ENCODE measurements around the gene ROGDI. TPM values are rescaled to one million over a fixed set of nuclear protein-coding genes. Genes with fewer than 3 reads are reported as not detected.

ROGDI gene
- total and polyA plus RNA-seq, 2 experiments from 2014 or later = 21.2 to 48.2 TPM

DNA sequence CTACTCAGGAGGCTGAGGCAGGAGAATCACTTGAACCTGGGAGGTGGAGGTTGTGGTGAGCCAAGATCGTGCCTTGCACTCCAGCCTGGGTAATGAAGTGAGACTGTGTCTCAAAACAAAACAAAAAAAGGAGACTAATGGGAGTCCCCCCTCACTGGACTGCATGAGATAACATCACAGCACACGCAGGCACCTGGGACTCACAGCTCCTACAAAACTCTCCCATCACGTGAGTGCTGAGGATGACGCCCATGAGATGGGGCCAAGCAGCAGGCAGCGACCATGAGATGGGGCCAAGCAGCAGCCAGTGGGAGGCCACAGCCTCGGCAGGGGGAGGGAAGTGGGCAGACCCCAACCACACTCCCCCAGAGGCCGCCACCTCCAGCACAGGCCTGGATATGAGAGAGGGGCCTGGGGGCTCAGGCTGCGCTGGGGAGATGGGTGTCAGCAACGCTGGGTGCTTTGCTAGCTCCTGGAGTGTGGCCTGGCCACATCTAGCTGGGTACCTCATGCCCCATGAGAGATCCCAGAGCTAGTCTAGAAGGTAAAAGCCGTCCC is 52.7 kb downstream of the ROGDI start:
- no peaks in the 10 kb centered on the region for H3K9me2 ChIP-seq (replicated peaks; ENCODE audit: insufficient read depth)
- no peaks in the 10 kb centered on the region for H4K20me1 ChIP-seq (ENCODE audit: insufficient read depth, poor library complexity, severe bottlenecking)
- H3K27me3 ChIP-seq = no peaks in the 10 kb centered on the region
- no peak overlapping the region for H2AFZ ChIP-seq
- TF ChIP-seq, protein P1, sequence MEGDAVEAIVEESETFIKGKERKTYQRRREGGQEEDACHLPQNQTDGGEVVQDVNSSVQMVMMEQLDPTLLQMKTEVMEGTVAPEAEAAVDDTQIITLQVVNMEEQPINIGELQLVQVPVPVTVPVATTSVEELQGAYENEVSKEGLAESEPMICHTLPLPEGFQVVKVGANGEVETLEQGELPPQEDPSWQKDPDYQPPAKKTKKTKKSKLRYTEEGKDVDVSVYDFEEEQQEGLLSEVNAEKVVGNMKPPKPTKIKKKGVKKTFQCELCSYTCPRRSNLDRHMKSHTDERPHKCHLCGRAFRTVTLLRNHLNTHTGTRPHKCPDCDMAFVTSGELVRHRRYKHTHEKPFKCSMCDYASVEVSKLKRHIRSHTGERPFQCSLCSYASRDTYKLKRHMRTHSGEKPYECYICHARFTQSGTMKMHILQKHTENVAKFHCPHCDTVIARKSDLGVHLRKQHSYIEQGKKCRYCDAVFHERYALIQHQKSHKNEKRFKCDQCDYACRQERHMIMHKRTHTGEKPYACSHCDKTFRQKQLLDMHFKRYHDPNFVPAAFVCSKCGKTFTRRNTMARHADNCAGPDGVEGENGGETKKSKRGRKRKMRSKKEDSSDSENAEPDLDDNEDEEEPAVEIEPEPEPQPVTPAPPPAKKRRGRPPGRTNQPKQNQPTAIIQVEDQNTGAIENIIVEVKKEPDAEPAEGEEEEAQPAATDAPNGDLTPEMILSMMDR (IDR thresholded peaks at IDR 0.05; ENCODE audit: poor library complexity) = no peak
- TF ChIP-seq EZH2phosphoT487 (IDR thresholded peaks at IDR 0.05; ENCODE audit: low read depth, severe bottlenecking, unreplicated experiment) (no peak), EZH2 (IDR thresholded peaks at IDR 0.05; ENCODE audit: borderline replicate concordance) (no peak)
- no peaks in the 10 kb centered on the region for H3K36me3 ChIP-seq (replicated peaks; ENCODE audit: insufficient read depth, low read depth)
- H3K9me3 ChIP-seq (ENCODE audit: low read depth) = no peaks in the 10 kb centered on the region
- no peaks in the 10 kb centered on the region for H3K4me1 ChIP-seq (ENCODE audit: insufficient read depth)
- WGBS (ENCODE audit: low lambda C conversion rate, missing lambda C conversion rate) = 97% methylated on average over 9 of the region's 10 CpGs
- H3K27ac ChIP-seq = no peak overlapping the region
- DNase-seq (ENCODE audit: low spot score) = no peak
- no peak overlapping the region for H3K4me2 ChIP-seq
- no peaks in the 10 kb centered on the region for H3K79me2 ChIP-seq
- H3K4me3 ChIP-seq = no peak overlapping the region

DNA sequence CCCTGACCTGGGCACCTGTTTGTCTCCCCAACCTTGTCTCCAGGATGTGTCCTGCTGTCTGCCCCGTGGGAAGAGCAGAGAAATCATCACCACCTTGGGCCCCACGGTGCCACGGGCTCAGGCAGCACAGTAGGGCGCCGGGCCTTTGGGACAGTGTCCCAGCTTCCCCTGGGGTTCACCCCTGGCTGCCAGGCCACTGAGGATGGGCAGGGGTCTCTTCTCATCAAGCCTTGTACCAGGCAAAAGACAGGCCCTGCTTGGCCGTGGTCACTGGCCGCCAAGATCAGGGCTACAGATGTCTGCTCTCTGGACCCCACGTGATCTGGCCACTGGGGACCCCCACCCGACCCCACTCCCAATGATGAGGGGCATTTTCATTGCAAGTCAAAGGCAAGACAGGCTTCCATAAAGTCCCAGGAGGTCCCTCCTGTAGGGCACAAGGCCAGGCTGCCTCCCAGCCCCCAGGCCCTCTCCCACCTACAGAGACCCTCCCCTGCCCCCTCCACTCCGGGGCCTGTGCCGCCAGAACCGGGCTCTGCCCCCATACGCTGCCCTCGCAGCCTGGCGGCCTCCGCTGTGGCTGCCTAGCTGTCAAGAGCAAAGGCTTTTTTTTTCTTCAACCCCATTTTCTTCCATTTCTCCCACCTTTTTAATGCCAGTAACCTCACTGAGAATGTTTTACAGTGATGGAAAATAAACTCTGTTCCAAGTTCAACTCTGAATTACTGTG is 53.6 kb downstream of the ROGDI start:
- H3K9me3 ChIP-seq (ENCODE audit: low read depth) = no peaks in the 10 kb centered on the region
- no peak for DNase-seq (ENCODE audit: low spot score)
- no peaks in the 10 kb centered on the region for H3K4me1 ChIP-seq (ENCODE audit: insufficient read depth)
- TF ChIP-seq EZH2 (IDR thresholded peaks at IDR 0.05; ENCODE audit: borderline replicate concordance) = no peak
- TF ChIP-seq, protein P1 (IDR thresholded peaks at IDR 0.05; ENCODE audit: poor library complexity) = no peak
- TF ChIP-seq EZH2phosphoT487 (IDR thresholded peaks at IDR 0.05; ENCODE audit: low read depth, severe bottlenecking, unreplicated experiment) = no peak
- H2AFZ ChIP-seq = no peak overlapping the region
- H4K20me1 ChIP-seq (ENCODE audit: insufficient read depth, poor library complexity, severe bottlenecking) = no peaks in the 10 kb centered on the region
- no peaks in the 10 kb centered on the region for H3K9me2 ChIP-seq (replicated peaks; ENCODE audit: insufficient read depth)
- WGBS (ENCODE audit: low lambda C conversion rate, missing lambda C conversion rate) = 95% methylated on average over 16 of the region's 16 CpGs
- no peak overlapping the region for H3K27ac ChIP-seq
- no peaks in the 10 kb centered on the region for H3K27me3 ChIP-seq
- no peak overlapping the region for H3K4me3 ChIP-seq
- H3K4me2 ChIP-seq = no peak overlapping the region
- H3K36me3 ChIP-seq (replicated peaks; ENCODE audit: insufficient read depth, low read depth) = no peaks in the 10 kb centered on the region
- H3K79me2 ChIP-seq = no peaks in the 10 kb centered on the region

DNA sequence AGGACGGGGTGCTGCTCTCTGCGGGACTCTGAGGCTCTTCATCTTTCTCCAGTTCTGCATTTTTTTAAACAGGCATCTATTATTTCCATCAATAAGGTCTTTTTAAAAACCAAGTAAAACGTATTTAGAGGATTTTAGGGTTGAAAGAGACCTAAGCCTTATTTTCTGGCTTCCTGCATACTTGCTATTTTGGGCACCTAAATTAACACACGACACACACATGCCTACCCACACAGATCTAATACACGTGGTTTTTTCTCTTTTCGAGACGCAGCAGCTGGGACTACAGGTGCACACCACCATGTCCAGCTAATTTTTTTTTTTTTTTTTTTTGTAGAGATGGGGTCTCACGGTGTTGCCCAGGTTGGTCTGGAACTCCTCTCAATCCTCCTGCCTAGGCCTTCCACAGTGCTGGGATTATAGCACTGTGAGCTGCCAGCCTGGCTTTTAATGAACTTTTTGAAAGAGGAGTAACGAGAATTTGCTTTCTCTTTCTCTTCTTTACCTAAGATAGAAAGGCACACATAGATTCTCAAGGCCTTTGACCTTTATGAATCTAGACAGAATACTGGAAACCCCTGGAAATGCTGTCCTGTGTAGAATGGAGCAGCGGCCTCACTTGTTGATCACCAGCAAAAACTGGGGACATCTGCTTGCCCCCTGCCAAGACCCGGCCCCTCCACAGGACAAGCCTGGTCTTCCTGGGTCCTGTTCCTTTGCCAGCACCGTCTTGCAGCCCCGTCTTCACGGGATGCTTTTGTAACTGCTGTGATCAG is 54.3 kb downstream of the ROGDI start:
- Histone ChIP-seq H3K9me2 (replicated peaks; ENCODE audit: insufficient read depth) (no peaks in the 10 kb centered on the region), H3K4me2 (no peak overlapping the region), H3K79me2 (no peaks in the 10 kb centered on the region), H4K20me1 (ENCODE audit: insufficient read depth, poor library complexity, severe bottlenecking) (no peaks in the 10 kb centered on the region), H3K9me3 (ENCODE audit: low read depth) (no peaks in the 10 kb centered on the region), H3K36me3 (replicated peaks; ENCODE audit: insufficient read depth, low read depth) (no peaks in the 10 kb centered on the region), H3K4me3 (no peak overlapping the region), H2AFZ (no peak overlapping the region), H3K27me3 (no peaks in the 10 kb centered on the region), H3K4me1 (ENCODE audit: insufficient read depth) (no peaks in the 10 kb centered on the region), H3K27ac (no peak overlapping the region)
- WGBS (ENCODE audit: low lambda C conversion rate, missing lambda C conversion rate) = 94% methylated on average over 14 of the region's 14 CpGs
- DNase-seq (ENCODE audit: low spot score) = no peak
- TF ChIP-seq EZH2phosphoT487 (IDR thresholded peaks at IDR 0.05; ENCODE audit: low read depth, severe bottlenecking, unreplicated experiment) (no peak), EZH2 (IDR thresholded peaks at IDR 0.05; ENCODE audit: borderline replicate concordance) (no peak)
- TF ChIP-seq, protein P1 (IDR thresholded peaks at IDR 0.05; ENCODE audit: poor library complexity) = no peak

All from hepatocyte (in vitro differentiated cells).